AG04450 (cell line): ENCODE measurements around the gene PPFIBP2. TPM values are rescaled to one million over a fixed set of nuclear protein-coding genes. Genes with fewer than 3 reads are reported as not detected.

Experiments used
- CTCF ChIA-PET: fragments of 300-600, 350-600 bp; formaldehyde crosslinking; extraction: SDS; loops from one replicate; lab custom pipeline; 2022; ENCODE audit warnings: antibody characterized with exemption, inconsistent platforms; lab: Charles Lee
- POLR2A ChIA-PET: fragments of 350-600 bp; formaldehyde crosslinking; extraction: SDS; loops from one replicate; lab custom pipeline; 2021; ENCODE audit warnings: antibody characterized with exemption, inconsistent platforms; lab: Yijun Ruan, JAX
- DNase-seq: peaks from one replicate; pipeline ENCODE4 v3.0.0-alpha.2; 2011; ENCODE audit warnings: low read depth, low spot score
- H3K27ac ChIP-seq: one replicate; pipeline ENCODE4 v1.5.1; 2012; ENCODE audit warnings: low read depth, low read length, control low read depth
- H3K27me3 ChIP-seq: one replicate; pipeline ENCODE4 v1.6.0; 2012; ENCODE audit warnings: low read length; ENCODE audit not compliant: control insufficient read depth, insufficient read depth
- H3K4me3 ChIP-seq: 2 replicates; pipeline ENCODE4 v1.5.1; 2011; ENCODE audit warnings: mild to moderate bottlenecking, low read depth, low read length, control low read depth
- H3K9me3 ChIP-seq: 2 replicates; pipeline ENCODE4 v1.5.1; 2012; ENCODE audit warnings: low read length; ENCODE audit not compliant: control insufficient read depth, insufficient read depth
- CTCF ChIP-seq: IDR thresholded peaks from 2 replicates; pipeline ENCODE4 v1.5.1; 2011; ENCODE audit warnings: low read depth, low read length, control low read depth, inconsistent platforms
- polyA plus RNA-seq: library from polyadenylated mRNA; depleted of rRNA; stranded (reverse); fragments of >200 nt; gene quantifications from 2 replicates; pipeline ENCODE4 v1.2.3, GENCODE V29; 2011

The PPFIBP2 gene
- polyA plus RNA-seq, 1 experiment: 4.1 TPM

DNA sequence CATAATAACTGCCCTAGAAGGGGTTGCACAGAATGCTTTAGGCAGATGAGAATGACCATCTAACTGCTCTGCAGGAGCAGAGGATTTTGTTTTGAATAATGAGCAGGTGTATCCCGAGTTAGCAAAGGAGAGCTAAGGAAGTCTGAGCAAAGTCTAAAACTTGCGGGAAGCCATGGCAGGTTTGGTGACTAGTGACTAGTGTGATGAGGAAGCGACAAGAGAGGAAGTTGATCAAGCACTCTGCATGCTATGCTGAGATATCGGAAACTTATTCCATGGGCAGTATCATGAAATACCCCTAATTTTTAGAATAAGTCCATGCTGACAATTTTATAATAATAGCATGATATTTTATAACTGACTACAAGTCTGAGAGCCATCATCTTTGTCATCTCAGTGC lies 15.6 kb upstream of the PPFIBP2 start:
- H3K4me3 ChIP-seq: no peak overlapping the region
- no peak for TF ChIP-seq CTCF
- no peaks in the 10 kb centered on the region for H3K9me3 ChIP-seq
- ChIA-PET POLR2A (no interaction called here), CTCF (no interaction called here)
- no peak for DNase-seq
- no peak overlapping the region for H3K27ac ChIP-seq
- H3K27me3 ChIP-seq: no peaks in the 10 kb centered on the region

- Histone ChIP-seq H3K27me3 (no peaks in the 10 kb centered on the region), H3K4me3 (no peak overlapping the region), H3K9me3 (no peaks in the 10 kb centered on the region), H3K27ac (no peak overlapping the region)
- ChIA-PET POLR2A (no interaction called here), CTCF (no interaction called here)
- no peak for TF ChIP-seq CTCF
- no peak for DNase-seq
Measured at GRCh38 chr11:7499081-7499480, 14.7 kb upstream of the PPFIBP2 start.

DNA sequence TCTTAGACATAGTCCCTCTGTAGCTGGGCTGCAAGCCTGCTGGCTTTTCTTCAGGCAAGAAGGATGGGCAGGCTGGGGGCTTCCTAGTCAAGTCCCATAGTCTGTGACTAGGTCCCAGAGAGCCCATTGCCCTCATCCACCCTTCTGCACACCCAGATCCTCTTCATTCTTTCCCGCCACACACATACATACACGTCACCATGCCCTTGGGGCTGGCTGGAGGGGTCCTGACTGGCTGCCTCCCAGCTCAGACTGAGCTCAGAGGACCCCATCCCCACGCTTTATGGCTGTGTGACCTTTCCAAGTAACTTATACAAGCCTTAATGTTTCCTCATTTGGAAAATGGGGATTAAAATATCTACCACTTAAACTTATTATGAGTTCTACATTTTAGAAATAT lies 13.5 kb upstream of the PPFIBP2 start:
- ChIA-PET POLR2A (no interaction called here), CTCF (no interaction called here)
- H3K9me3 ChIP-seq: no peaks in the 10 kb centered on the region
- no peaks in the 10 kb centered on the region for H3K27me3 ChIP-seq
- DNase-seq: no peak
- TF ChIP-seq CTCF: no peak
- H3K27ac ChIP-seq: no peak overlapping the region
- H3K4me3 ChIP-seq: no peak overlapping the region

GRCh38 chr11:7501251-7501650 lies 12.5 kb upstream of the PPFIBP2 start:
- no peak for TF ChIP-seq CTCF
- Histone ChIP-seq H3K27ac (no peak overlapping the region), H3K9me3 (no peaks in the 10 kb centered on the region), H3K27me3 (no peaks in the 10 kb centered on the region), H3K4me3 (no peak overlapping the region)
- ChIA-PET POLR2A (no interaction called here), CTCF (interaction anchor here (1.4 kb wide), 1 partner anchor 165 kb away, joined by 3 read pairs; no protein-coding TSS in a partner anchor)
- no peak for DNase-seq

- H3K27ac ChIP-seq: no peak overlapping the region
- TF ChIP-seq CTCF: no peak
- no peaks in the 10 kb centered on the region for H3K27me3 ChIP-seq
- no peak for DNase-seq
- no peak overlapping the region for H3K4me3 ChIP-seq
- ChIA-PET CTCF (interaction anchor here (1.4 kb wide), 1 partner anchor 164 kb away, joined by 3 read pairs; no protein-coding TSS in a partner anchor), POLR2A (no interaction called here)
- no peaks in the 10 kb centered on the region for H3K9me3 ChIP-seq
Measured at GRCh38 chr11:7501894-7502293, 11.9 kb upstream of the PPFIBP2 start.
